Heart right ventricle (tissue), 16 donors: ENCODE data around the gene TMEM92. TPM values are rescaled to one million over a fixed set of nuclear protein-coding genes. Genes with fewer than 3 reads are reported as not detected.
"Not testable (repeated sequence)": the region's sequence is repeated elsewhere in the genome, so short reads cannot be mapped to it uniquely, and the experiment has no call there.

ENCODE experiments used
- ATAC-seq, 8 donors: fragments of 200-7000 bp; cut with Tn5 transposase; one replicate each; pipeline ENCODE4 v1.9.1; 2020; ENCODE audit warnings: mild to moderate bottlenecking in 8 of 8, moderate library complexity in 8 of 8, moderate number of reproducible peaks in 1 of 8
- DNase-seq, 2 donors: peaks; one replicate each; pipeline ENCODE4 v3.0.0-alpha.2; 2020
- H3K27ac ChIP-seq, 10 donors: fragments of 200-600 bp; sonication (generic) in 2 of 10; one replicate each; pipeline versions ENCODE4 v1.5.0 to v1.8.0; 2020 to 2022; ENCODE audit warnings: mild to moderate bottlenecking in 3 of 10
- H3K27me3 ChIP-seq, 7 donors: fragments of 200-600 bp; one replicate each; pipeline ENCODE4 v1.8.0; 2021 to 2022; ENCODE audit warnings: mild to moderate bottlenecking in 2 of 7
- H3K36me3 ChIP-seq, 9 donors: fragments of 200-600 bp; sonication (generic) in 1 of 9; one replicate each; pipeline versions ENCODE4 v1.5.0 to v1.8.0; 2020 to 2022; ENCODE audit warnings: mild to moderate bottlenecking in 2 of 9
- H3K4me1 ChIP-seq, 9 donors: fragments of 200-600 bp; sonication (generic) in 1 of 9; one replicate each; pipeline versions ENCODE4 v1.5.0 to v1.8.0; 2020 to 2022; ENCODE audit warnings: mild to moderate bottlenecking in 4 of 9
- H3K4me3 ChIP-seq, 10 donors: fragments of 200-600 bp; sonication (generic) in 2 of 10; one replicate each; pipeline versions ENCODE4 v1.5.0 to v1.8.0; 2020 to 2022; ENCODE audit warnings: mild to moderate bottlenecking in 7 of 10, moderate library complexity in 2 of 10
- H3K9me3 ChIP-seq, 11 donors: fragments of 200-600 bp in 10 of 11; sonication (generic) in 2 of 11; one replicate each; pipeline versions ENCODE4 v1.5.0 to v1.8.0; 2013 to 2022; ENCODE audit warnings: mild to moderate bottlenecking in 2 of 11, control low read depth in 1 of 11, moderate library complexity in 1 of 11
- WGBS, 2 donors: extraction: QIAGEN DNeasy Blood & Tissue Kit; methylation state at CpG; one replicate each; pipeline ENCODE4 v1.1.7; 2013; ENCODE audit warnings: inconsistent platforms in 1 of 2; 5-methylcytosine and 5-hydroxymethylcytosine counted together
- intact Hi-C, 10 donors: fragments of 100-400 bp; cut with DNase I; formaldehyde crosslinking; loops; one replicate each; pipeline versions ENCODE4 v1.11.1 to v1.14.2; 2022
- polyA plus RNA-seq, 2 donors: library from polyadenylated mRNA; stranded (reverse); fragments of 200-250 nt; gene quantifications; one replicate each; pipeline ENCODE4 v1.2.3, GENCODE V29; 2013
- total RNA-seq, 10 donors: library from RNA; stranded (reverse); fragmentation: NEBNext Ultra II Directional in 3 of 10; extraction: Animal tissue kit (Norgen Biotek cat#: 25700) in 3 of 10; gene quantifications; one replicate each; pipeline versions ENCODE4 v1.2.1 to v1.2.4, GENCODE V29; 2021 to 2023
- TF ChIP-seq, protein P1 (sequence below), 9 donors: fragments of 200-600 bp; sonication (generic) in 2 of 9; IDR thresholded peaks; one replicate each; pipeline versions ENCODE4 v1.5.0 to v1.8.0; 2021 to 2022; ENCODE audit warnings: antibody characterized with exemption in 9 of 9, mild to moderate bottlenecking in 5 of 9, moderate library complexity in 1 of 9
- donor health status: Arrhythmogenic right ventricular cardiomyopathy.
- donor health status: ischemic (EF 13 %, LVEDD 7.1; RV severe dilation, severe dysfunction).
- donor health status: healthy with polysubstance abuse.
- donor health status: DM: no; HTN: yes; CAD: no.
- donor health status: DM: no; HTN: no; CAD: no.
- donor health status: ischemic (EF 25% LVEDD 6.9; RV normal size, moderate dysfunction).
- donor health status: ischemic (EF 25% LVEDD 5.7; RV mildly dilated, moderate dysfunction).
- donor health status: healthy.
- donor health status: DM: yes; HTN: yes; CAD: no.
- donor health status: Ischemic cardiomyopathy.
- donor health status: ischemic (EF 35%, LVEDD 5.7; RV mildly dilated, moderate dysfunction).
- donor health status: nonischemic (EF 11% LVEDD 7.7; RV severe dilation, severe dysfunction).
- donor health status: DM: yes; HTN: yes; CAD: no.
- donor health status: PGD.
- donor health status: ischemic (EF 29% LVEDD 5.4; RV normal size, mild dysfunction).
- donor health status: nonischemic (EF 23%, LVEDD 6.1; RV moderate dilation, normal function).

TMEM92 gene
- total and polyA plus RNA-seq, 12 donors = 0.04 TPM; not detected in 11

GRCh38 chr17:50311483-50311882 lies 37.2 kb downstream of the TMEM92 start:
- H3K27me3 ChIP-seq = peaks cover 0 to 36% (median 17%) of the 10 kb centered on the region in 7 donors
- H3K9me3 ChIP-seq = no peaks in the 10 kb centered on the region
- TF ChIP-seq, protein P1, sequence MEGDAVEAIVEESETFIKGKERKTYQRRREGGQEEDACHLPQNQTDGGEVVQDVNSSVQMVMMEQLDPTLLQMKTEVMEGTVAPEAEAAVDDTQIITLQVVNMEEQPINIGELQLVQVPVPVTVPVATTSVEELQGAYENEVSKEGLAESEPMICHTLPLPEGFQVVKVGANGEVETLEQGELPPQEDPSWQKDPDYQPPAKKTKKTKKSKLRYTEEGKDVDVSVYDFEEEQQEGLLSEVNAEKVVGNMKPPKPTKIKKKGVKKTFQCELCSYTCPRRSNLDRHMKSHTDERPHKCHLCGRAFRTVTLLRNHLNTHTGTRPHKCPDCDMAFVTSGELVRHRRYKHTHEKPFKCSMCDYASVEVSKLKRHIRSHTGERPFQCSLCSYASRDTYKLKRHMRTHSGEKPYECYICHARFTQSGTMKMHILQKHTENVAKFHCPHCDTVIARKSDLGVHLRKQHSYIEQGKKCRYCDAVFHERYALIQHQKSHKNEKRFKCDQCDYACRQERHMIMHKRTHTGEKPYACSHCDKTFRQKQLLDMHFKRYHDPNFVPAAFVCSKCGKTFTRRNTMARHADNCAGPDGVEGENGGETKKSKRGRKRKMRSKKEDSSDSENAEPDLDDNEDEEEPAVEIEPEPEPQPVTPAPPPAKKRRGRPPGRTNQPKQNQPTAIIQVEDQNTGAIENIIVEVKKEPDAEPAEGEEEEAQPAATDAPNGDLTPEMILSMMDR (IDR thresholded peaks at IDR 0.05) = no peak
- DNase-seq = no peak
- 62 to 67% methylated on average over 4 of the region's 4 CpGs for WGBS, 2 donors
- no peaks in the 10 kb centered on the region for H3K36me3 ChIP-seq
- intact Hi-C loops = no loop called here
- H3K4me3 ChIP-seq = no peak overlapping the region
- no peak overlapping the region for H3K27ac ChIP-seq
- no peaks in the 10 kb centered on the region for H3K4me1 ChIP-seq
- no peak for ATAC-seq

DNA sequence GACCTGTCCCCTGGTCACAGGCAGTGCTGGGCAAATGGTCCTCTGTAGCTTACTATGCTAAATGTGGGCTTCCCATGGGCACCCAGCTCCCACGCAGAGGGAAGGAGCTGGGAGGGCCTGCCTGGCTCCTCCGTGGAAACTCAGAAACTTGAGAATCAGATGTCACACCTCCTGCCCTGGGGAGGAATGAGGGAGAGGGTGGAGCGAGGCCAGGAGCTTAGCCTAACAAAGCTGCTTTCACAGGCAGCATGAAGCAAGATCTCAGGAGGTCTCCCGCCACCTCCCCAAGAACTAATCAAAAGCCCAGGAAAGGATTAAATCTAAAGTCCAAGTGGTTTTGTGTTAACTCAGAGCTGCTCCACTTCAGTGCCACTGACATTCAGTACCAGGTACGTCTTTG lies 38.0 kb downstream of the TMEM92 start:
- no peak overlapping the region for H3K4me3 ChIP-seq
- intact Hi-C loops = no loop called here
- DNase-seq (no peak), ATAC-seq (no peak)
- H3K4me1 ChIP-seq = no peaks in the 10 kb centered on the region
- H3K9me3 ChIP-seq = no peaks in the 10 kb centered on the region
- peaks cover 0 to 36% (median 17%) of the 10 kb centered on the region in 7 donors for H3K27me3 ChIP-seq
- no peaks in the 10 kb centered on the region for H3K36me3 ChIP-seq
- TF ChIP-seq, protein P1 (IDR thresholded peaks at IDR 0.05) = no peak
- WGBS, 2 donors = 57 to 58% methylated on average over 5 of the region's 5 CpGs
- no peak overlapping the region for H3K27ac ChIP-seq

GRCh38 chr17:50314456-50315011 lies 40.3 kb downstream of the TMEM92 start:
- H3K27me3 ChIP-seq = peaks cover 0 to 36% (median 17%) of the 10 kb centered on the region in 7 donors
- intact Hi-C loops = no loop called here
- no peak overlapping the region for H3K4me3 ChIP-seq
- ATAC-seq (no peak), DNase-seq (no peak)
- TF ChIP-seq, protein P1 (IDR thresholded peaks at IDR 0.05) = no peak
- no peaks in the 10 kb centered on the region for H3K9me3 ChIP-seq
- no peaks in the 10 kb centered on the region for H3K4me1 ChIP-seq
- WGBS, 2 donors = 80 to 92% methylated on average over 6 of the region's 6 CpGs
- H3K27ac ChIP-seq = no peak overlapping the region
- no peaks in the 10 kb centered on the region for H3K36me3 ChIP-seq

GRCh38 chr17:50316016-50316587 lies 41.8 kb downstream of the TMEM92 start:
- DNase-seq (no peak), ATAC-seq (no peak)
- Histone ChIP-seq H3K27ac (no peak overlapping the region), H3K4me1 (no peaks in the 10 kb centered on the region), H3K36me3 (no peaks in the 10 kb centered on the region), H3K9me3 (no peaks in the 10 kb centered on the region), H3K4me3 (no peak overlapping the region), H3K27me3 (peaks cover 0 to 25% (median 14%) of the 10 kb centered on the region in 7 donors)
- intact Hi-C loops = no loop called here
- 66 to 69% methylated on average over 3 of the region's 3 CpGs for WGBS, 2 donors
- TF ChIP-seq, protein P1 (IDR thresholded peaks at IDR 0.05) = no peak

GRCh38 chr17:50316660-50317059 lies 42.4 kb downstream of the TMEM92 start:
- H3K27ac ChIP-seq, intact Hi-C loops, ATAC-seq, H3K9me3 ChIP-seq, H3K36me3 ChIP-seq, DNase-seq, H3K4me1 ChIP-seq, H3K4me3 ChIP-seq: not testable (repeated sequence)
- WGBS, 2 donors = 95 to 97% methylated on average over 2 of the region's 2 CpGs
- peaks cover 0 to 22% (median 9%) of the 10 kb centered on the region in 7 donors for H3K27me3 ChIP-seq
